Tibial artery (tissue), 4 donors: ENCODE results near the gene MLLT3.

ENCODE experiments used
- DNase-seq, 2 donors: peaks; one replicate each; pipeline ENCODE4 v3.0.0-alpha.2; 2019
- H3K27ac ChIP-seq, 2 donors: fragments of 200-600 bp; sonication (generic) in 1 of 2; 1 replicate in 1 of 2; 2 replicates in 1 of 2; pipeline ENCODE4 v1.5.1; 2018 to 2019; ENCODE audit warnings: mild to moderate bottlenecking in 1 of 2
- H3K27me3 ChIP-seq, 2 donors: fragments of 200-600 bp; sonication (generic) in 1 of 2; one replicate each; pipeline versions ENCODE4 v1.5.1 to v1.6.0; 2016 to 2019
- H3K36me3 ChIP-seq, 3 donors: fragments of 200-600 bp; sonication (generic) in 2 of 3; one replicate each; pipeline ENCODE4 v1.5.1; 2016 to 2019; ENCODE audit warnings: mild to moderate bottlenecking in 2 of 3
- H3K4me1 ChIP-seq, 4 donors: fragments of 200-600 bp; sonication (generic) in 2 of 4; 1 replicate in 3 of 4; 2 replicates in 1 of 4; pipeline ENCODE4 v1.5.1; 2016 to 2019
- H3K4me3 ChIP-seq, 2 donors: fragments of 200-600 bp; sonication (generic) in 1 of 2; 1 replicate in 1 of 2; 2 replicates in 1 of 2; pipeline ENCODE4 v1.5.1; 2018 to 2019; ENCODE audit warnings: mild to moderate bottlenecking in 2 of 2
- H3K9me3 ChIP-seq, 3 donors: fragments of 200-600 bp; sonication (generic) in 1 of 3; one replicate each; pipeline ENCODE4 v1.5.1; 2016 to 2019
- intact Hi-C: fragments of 100-400 bp; cut with DNase I; formaldehyde crosslinking; loops from one replicate; pipeline ENCODE4 v1.15.0; 2023; ENCODE audit warnings: low total_unique reads
- TF ChIP-seq, protein P1 (sequence below), 2 experiments: fragments of 200-600 bp in 1 of 2; fragments of 450-650 bp in 1 of 2; IDR thresholded peaks; one replicate each; pipeline ENCODE4 v1.5.1; 2017 to 2019; ENCODE audit warnings: antibody characterized with exemption in 2 of 2, mild to moderate bottlenecking in 1 of 2, moderate library complexity in 1 of 2

MLLT3 gene

DNA sequence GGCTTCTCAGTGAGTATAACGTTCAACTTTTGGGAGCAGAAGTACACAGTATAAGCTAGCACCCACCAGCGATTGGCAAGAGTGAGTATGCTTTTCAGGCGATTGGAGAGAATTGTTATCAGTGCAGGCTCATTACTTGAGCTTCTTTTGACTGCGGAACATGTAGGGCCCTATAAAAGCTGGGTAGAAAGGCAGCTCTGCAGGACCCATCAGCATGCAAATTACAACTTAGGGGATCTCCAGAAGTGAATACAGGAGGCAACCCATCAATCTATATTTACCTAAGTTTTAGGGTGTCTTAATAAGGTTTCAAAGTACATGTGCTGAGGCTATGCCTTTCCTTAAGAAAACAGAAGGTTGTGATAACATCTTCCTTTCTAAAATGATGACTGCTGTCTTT lies 225.0 kb downstream of the MLLT3 start:
- Histone ChIP-seq H3K9me3 (no peaks in the 10 kb centered on the region), H3K27ac (no peak overlapping the region), H3K36me3 (no peaks in the 10 kb centered on the region), H3K4me3 (no peak overlapping the region), H3K4me1 (peaks cover 0 to 7% (median 0%) of the 10 kb centered on the region in 4 donors), H3K27me3 (no peaks in the 10 kb centered on the region)
- TF ChIP-seq, protein P1, sequence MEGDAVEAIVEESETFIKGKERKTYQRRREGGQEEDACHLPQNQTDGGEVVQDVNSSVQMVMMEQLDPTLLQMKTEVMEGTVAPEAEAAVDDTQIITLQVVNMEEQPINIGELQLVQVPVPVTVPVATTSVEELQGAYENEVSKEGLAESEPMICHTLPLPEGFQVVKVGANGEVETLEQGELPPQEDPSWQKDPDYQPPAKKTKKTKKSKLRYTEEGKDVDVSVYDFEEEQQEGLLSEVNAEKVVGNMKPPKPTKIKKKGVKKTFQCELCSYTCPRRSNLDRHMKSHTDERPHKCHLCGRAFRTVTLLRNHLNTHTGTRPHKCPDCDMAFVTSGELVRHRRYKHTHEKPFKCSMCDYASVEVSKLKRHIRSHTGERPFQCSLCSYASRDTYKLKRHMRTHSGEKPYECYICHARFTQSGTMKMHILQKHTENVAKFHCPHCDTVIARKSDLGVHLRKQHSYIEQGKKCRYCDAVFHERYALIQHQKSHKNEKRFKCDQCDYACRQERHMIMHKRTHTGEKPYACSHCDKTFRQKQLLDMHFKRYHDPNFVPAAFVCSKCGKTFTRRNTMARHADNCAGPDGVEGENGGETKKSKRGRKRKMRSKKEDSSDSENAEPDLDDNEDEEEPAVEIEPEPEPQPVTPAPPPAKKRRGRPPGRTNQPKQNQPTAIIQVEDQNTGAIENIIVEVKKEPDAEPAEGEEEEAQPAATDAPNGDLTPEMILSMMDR (IDR thresholded peaks at IDR 0.05), result no peak
- intact Hi-C loops, result no loop called here
- no peak for DNase-seq

DNA sequence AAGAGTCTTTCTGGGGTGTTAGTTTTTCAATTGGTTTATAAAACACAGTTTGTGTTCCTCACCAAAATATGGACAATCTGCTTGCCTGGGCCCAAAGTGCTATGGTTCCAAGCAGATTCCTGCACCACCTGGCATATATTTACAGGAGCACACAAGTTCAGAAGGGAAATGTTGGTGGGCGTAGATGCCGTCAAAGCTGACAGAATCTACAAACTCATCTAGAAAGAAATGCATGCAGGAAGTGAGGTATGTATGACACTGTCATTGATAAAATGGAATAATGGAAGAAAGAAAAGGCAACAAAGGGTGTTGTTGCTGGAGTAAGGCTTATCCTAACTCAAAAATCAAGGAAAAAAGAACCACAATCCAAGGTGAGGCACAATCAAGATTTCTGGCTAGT lies 225.8 kb downstream of the MLLT3 start:
- Histone ChIP-seq H3K4me1 (peaks cover 0 to 7% (median 0%) of the 10 kb centered on the region in 4 donors), H3K27me3 (no peaks in the 10 kb centered on the region), H3K27ac (no peak overlapping the region), H3K4me3 (no peak overlapping the region), H3K36me3 (no peaks in the 10 kb centered on the region), H3K9me3 (no peaks in the 10 kb centered on the region)
- TF ChIP-seq, protein P1 (IDR thresholded peaks at IDR 0.05), result no peak
- DNase-seq, result no peak
- intact Hi-C loops, result no loop called here

DNA sequence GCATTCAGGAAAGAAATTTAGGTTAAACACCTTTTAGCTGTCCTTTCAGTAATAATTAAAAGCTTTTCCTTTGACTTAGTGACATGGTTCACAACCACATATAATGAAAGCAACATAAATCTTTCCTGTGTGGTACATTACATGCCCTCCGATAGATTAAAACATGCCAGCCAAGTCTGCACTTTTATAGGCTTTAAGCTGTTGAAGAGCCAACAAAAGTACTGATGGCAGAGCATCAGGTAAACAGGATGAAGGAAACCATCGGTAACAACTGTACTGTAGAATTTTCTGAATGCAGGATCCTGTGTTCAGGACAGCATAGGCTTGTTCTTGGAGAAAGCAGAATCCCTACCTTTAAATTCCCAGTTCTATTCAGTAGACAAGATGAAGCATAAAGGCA lies 226.6 kb downstream of the MLLT3 start:
- intact Hi-C loops, result no loop called here
- Histone ChIP-seq H3K27ac (no peak overlapping the region), H3K27me3 (no peaks in the 10 kb centered on the region)

DNA sequence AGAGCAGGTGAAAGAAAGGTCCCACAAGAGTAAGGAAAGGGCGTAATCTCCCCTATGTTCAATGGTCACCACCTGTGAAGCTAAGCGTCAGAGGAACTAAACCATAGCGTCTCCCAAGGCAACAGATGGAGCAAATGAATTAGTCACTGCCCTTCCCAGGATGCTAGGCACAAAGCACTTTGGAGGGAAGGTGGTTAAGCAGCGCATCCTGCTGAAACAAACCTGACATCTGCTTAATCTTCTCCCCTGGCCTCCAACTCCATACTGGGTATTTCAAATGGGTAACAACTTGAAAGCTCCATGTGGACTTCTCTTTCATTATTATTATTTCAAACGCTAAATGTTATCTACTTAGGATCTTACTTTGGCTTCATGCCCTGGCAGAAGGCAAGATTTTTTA lies 227.3 kb downstream of the MLLT3 start:
- Histone ChIP-seq H3K4me3 (no peak overlapping the region), H3K9me3 (no peaks in the 10 kb centered on the region), H3K27ac (no peak overlapping the region), H3K27me3 (no peaks in the 10 kb centered on the region), H3K36me3 (no peaks in the 10 kb centered on the region), H3K4me1 (peaks cover 0 to 7% (median 0%) of the 10 kb centered on the region in 4 donors)
- DNase-seq, result no peak
- TF ChIP-seq, protein P1 (IDR thresholded peaks at IDR 0.05), result no peak
- intact Hi-C loops, result no loop called here

More for the DNA sequence above, 226.6 kb downstream of the MLLT3 start:
- H3K36me3 ChIP-seq, result no peaks in the 10 kb centered on the region
- peaks cover 0 to 7% (median 0%) of the 10 kb centered on the region in 4 donors for H3K4me1 ChIP-seq
- no peak overlapping the region for H3K4me3 ChIP-seq
- H3K9me3 ChIP-seq, result no peaks in the 10 kb centered on the region
- DNase-seq, result no peak
- TF ChIP-seq, protein P1 (IDR thresholded peaks at IDR 0.05), result no peak

DNA sequence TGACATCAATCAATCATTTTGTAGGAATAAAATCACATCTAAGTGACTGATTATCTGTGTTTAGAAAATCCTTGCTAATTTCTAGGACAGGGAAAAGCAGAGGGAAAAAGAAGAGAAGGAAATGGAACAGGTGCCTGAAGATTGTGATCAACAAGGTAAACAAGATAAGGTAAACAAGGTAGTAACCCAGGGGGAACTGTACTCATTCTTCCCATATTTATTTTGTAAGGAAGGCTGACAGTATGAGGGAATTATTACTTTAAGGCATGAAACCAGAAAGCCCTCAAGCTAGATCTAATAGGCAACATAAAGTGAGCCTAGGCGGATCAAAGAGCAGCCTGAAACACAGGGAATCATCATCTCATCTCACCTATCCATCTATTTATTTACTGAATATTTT lies 231.1 kb downstream of the MLLT3 start:
- H3K36me3 ChIP-seq, result no peaks in the 10 kb centered on the region
- peaks cover 0 to 7% (median 0%) of the 10 kb centered on the region in 4 donors for H3K4me1 ChIP-seq
- no peaks in the 10 kb centered on the region for H3K9me3 ChIP-seq
- no peak overlapping the region for H3K27ac ChIP-seq
- TF ChIP-seq, protein P1 (IDR thresholded peaks at IDR 0.05), result no peak
- intact Hi-C loops, result no loop called here
- no peak overlapping the region for H3K4me3 ChIP-seq
- no peaks in the 10 kb centered on the region for H3K27me3 ChIP-seq
- no peak for DNase-seq

DNA sequence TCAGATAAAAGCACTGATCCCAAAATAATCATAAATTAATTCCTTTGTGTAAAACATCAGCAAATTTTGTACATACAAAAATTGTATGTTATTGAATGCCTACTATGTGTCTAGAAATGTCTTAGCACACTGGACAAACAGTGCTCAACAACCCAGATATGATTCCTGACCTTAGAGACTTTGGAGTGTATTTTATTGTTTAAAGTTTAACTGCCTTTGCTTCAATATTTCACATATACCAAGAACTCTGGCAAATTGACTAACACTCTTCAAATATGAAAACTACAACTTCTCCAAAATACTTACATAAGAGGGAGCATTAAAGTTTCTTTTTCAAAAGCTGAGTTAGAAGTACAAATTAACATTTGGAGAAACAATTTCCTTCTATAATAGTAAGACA lies 231.9 kb downstream of the MLLT3 start:
- intact Hi-C loops, result no loop called here
- Histone ChIP-seq H3K27ac (no peak overlapping the region), H3K36me3 (no peaks in the 10 kb centered on the region), H3K27me3 (no peaks in the 10 kb centered on the region), H3K9me3 (no peaks in the 10 kb centered on the region), H3K4me3 (no peak overlapping the region), H3K4me1 (peaks cover 0 to 3% (median 0%) of the 10 kb centered on the region in 4 donors)
- DNase-seq, result no peak
- TF ChIP-seq, protein P1 (IDR thresholded peaks at IDR 0.05), result no peak
